AG04450 (cell line): Measurements from ENCODE around the gene PKD1L1. TPM values are rescaled to one million over a fixed set of nuclear protein-coding genes. Genes with fewer than 3 reads are reported as not detected.

Source experiments
- CTCF ChIA-PET: fragments of 300-600, 350-600 bp; formaldehyde crosslinking; extraction: SDS; loops from one replicate; lab custom pipeline; 2022; ENCODE audit warnings: antibody characterized with exemption, inconsistent platforms; lab: Charles Lee
- POLR2A ChIA-PET: fragments of 350-600 bp; formaldehyde crosslinking; extraction: SDS; loops from one replicate; lab custom pipeline; 2021; ENCODE audit warnings: antibody characterized with exemption, inconsistent platforms; lab: Yijun Ruan, JAX
- DNase-seq: peaks from one replicate; pipeline ENCODE4 v3.0.0-alpha.2; 2011; ENCODE audit warnings: low read depth, low spot score
- H3K27ac ChIP-seq: one replicate; pipeline ENCODE4 v1.5.1; 2012; ENCODE audit warnings: low read depth, low read length, control low read depth
- H3K27me3 ChIP-seq: one replicate; pipeline ENCODE4 v1.6.0; 2012; ENCODE audit warnings: low read length; ENCODE audit not compliant: control insufficient read depth, insufficient read depth
- H3K4me3 ChIP-seq: 2 replicates; pipeline ENCODE4 v1.5.1; 2011; ENCODE audit warnings: mild to moderate bottlenecking, low read depth, low read length, control low read depth
- H3K9me3 ChIP-seq: 2 replicates; pipeline ENCODE4 v1.5.1; 2012; ENCODE audit warnings: low read length; ENCODE audit not compliant: control insufficient read depth, insufficient read depth
- CTCF ChIP-seq: IDR thresholded peaks from 2 replicates; pipeline ENCODE4 v1.5.1; 2011; ENCODE audit warnings: low read depth, low read length, control low read depth, inconsistent platforms
- polyA plus RNA-seq: library from polyadenylated mRNA; depleted of rRNA; stranded (reverse); fragments of >200 nt; gene quantifications from 2 replicates; pipeline ENCODE4 v1.2.3, GENCODE V29; 2011; rRNA removed

PKD1L1 gene
- polyA plus RNA-seq, 1 experiment: 0.01 TPM

DNA sequence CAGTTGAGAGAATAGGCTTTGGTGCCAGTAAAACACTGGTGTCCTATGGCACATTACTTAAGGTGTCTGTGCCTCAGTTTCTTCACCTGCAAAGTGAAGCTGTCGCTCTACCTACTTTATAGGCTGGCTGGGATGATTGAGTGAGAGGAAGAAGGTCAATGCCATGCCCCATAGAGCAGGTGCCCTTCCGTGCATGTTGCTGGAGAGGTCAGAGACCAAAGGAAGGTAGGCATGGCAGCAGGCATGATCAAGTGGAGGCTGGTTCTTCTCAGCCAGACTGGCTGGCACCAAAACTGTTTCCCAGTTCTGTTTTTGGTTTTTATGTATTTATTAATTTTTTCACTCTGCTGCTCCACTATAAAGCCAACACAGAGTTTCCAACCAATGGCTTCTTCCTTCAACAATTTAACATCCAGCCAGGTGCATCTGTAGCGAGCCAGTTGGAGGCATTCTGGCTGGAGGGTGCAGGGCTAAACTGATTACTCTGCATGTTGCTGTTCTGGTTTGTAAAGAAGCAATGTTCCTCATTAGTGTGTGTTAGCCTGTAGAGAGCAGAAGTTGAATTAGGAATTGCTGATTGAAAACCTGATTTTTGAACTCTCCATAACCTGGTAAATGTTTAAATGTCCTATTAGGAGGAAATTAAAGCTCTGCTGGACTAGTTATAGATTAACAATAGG lies 222.1 kb downstream of the PKD1L1 start:
- DNase-seq: no peak
- Histone ChIP-seq H3K27ac (no peak overlapping the region), H3K27me3 (no peaks in the 10 kb centered on the region), H3K9me3 (no peaks in the 10 kb centered on the region), H3K4me3 (no peak overlapping the region)
- ChIA-PET POLR2A (no interaction called here), CTCF (no interaction called here)
- no peak for TF ChIP-seq CTCF

GRCh38 chr7:47725031-47725780 lies 223.1 kb downstream of the PKD1L1 start:
- no peak for DNase-seq
- peak overlapping the region; percentile 75 for H3K27ac ChIP-seq
- H3K4me3 ChIP-seq: no peak overlapping the region
- POLR2A ChIA-PET: interaction anchor here (0.7 kb wide), 1 partner anchor 40 kb away, joined by 3 read pairs; no protein-coding TSS in a partner anchor
- H3K27me3 ChIP-seq: no peaks in the 10 kb centered on the region
- no peak for TF ChIP-seq CTCF
- no peaks in the 10 kb centered on the region for H3K9me3 ChIP-seq
- CTCF ChIA-PET: no interaction called here

Other genes starting within 250 kb of the PKD1L1 start
- gene HUS1, start 31.1 kb upstream of the PKD1L1 start, polyA plus RNA-seq: 20.0 and 27.9 TPM in 2 replicates
- gene SUN3, start 80.6 kb upstream of the PKD1L1 start, polyA plus RNA-seq: not detected in 2 replicates
- not detected in 2 replicates for gene C7orf57, start 87.1 kb upstream of the PKD1L1 start, polyA plus RNA-seq
- gene UPP1, start 140.8 kb upstream of the PKD1L1 start, polyA plus RNA-seq: 7.9 and 8.3 TPM in 2 replicates
- gene ABCA13, start 223.0 kb upstream of the PKD1L1 start, polyA plus RNA-seq: 0.04 and 0.05 TPM in 2 replicates